ENCODE results near the gene KLHL29.

KLHL29 gene

DNA sequence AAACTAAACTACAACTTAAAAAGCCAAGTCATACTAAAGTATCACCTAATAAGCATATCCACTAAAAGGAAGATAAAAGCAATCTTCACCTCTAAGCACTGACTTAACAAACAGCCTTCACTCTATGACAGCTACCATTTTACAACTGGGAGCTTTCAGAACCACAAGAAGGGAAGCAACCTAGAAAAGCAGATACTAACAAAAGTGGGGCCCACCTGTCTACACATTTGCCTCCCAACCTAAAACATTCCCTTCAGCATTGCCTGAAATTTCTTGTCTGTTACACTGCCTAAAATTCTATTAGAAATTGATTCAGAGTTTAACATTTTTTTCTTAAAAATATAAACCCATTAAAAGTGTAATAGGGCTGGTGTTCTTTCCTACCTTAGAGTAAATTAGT lies 370.0 kb downstream of the KLHL29 start:
- H3K4me1 ChIP-seq (ENCODE audit: insufficient read depth, low read length), result peaks cover 15% of the 10 kb centered on the region
- 0 out of 2 replicates have a peak, but pooled peaks cover 4% of the 10 kb centered on the region for H3K36me3 ChIP-seq (ENCODE audit: insufficient read depth, low read length)
- H3K9me3 ChIP-seq (ENCODE audit: control insufficient read depth, insufficient read depth, low read length), result no peaks in the 10 kb centered on the region
- H3K9ac ChIP-seq (ENCODE audit: low read depth, low read length), result no peak overlapping the region

DNA sequence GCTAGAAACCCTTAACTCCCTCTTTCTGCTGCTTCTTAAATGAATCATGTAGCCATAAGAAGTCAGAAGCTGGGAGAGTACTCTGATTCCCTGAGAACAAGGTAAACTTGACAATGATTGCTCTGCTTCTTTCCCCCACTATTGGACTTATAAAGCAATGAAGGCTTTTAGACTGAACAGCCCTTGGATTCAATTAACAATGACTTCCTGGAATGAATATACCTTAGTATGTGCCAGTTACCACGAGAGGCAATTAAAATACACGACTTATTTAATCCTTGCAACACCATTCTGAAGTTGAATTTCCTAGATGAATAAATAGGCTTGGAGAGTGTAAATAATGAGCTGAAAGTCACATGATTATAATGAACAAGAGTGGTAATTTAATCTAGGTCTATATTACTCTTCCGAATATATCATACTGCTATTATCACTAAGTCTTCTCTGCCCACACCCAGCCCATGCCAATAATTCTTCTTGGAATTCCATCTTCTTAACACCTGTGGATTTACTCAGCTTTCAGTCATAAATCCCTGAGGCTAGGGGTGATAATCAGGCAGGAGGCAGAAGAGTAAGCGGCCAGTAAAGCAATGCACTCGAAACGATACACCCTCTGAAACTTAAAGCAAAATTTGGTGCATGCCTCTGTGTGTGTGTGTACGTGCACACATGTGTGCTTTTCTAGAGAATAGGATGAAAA lies 371.8 kb downstream of the KLHL29 start:
- H3K4me1 ChIP-seq (ENCODE audit: insufficient read depth, low read length), result peaks cover 10% of the 10 kb centered on the region
- no peak overlapping the region for H3K9ac ChIP-seq (ENCODE audit: low read depth, low read length)
- no peaks in the 10 kb centered on the region for H3K9me3 ChIP-seq (ENCODE audit: control insufficient read depth, insufficient read depth, low read length)
- no peaks in the 10 kb centered on the region for H3K36me3 ChIP-seq (ENCODE audit: insufficient read depth, low read length)

DNA sequence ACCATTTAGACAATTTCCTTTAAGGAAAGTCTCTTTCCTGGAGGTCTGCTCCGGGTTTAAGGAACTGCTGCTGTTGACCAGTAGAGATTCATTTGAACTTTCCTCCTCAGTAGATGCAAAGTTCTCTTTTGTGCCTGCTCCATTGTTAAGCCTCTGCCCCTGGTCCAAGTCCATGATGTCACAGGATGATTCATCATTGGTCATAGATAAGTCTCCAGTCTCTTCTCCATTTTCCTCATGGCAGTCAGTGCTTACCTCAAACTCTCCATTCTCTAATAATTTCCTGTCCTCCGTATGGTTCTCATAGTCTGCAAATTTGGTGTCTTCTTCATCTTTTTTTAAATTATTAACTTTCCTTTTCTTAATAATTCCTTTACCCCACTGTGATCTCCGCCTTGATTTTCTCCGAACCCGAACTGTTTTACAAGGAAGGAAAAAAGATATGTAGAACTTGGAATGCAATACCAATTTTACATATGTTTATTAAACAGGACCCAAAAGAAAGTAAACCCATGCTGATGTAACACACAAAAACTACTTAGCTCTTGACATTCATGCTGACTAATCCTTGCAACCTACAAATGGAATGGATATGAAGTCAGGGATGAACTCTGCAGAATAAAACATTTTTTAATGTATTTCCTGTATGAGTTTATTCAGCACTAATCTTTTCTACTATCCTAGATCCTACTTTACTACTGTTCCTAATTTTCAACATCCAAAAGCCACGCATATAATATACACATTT lies 372.9 kb downstream of the KLHL29 start:
- Histone ChIP-seq H3K9me3 (ENCODE audit: control insufficient read depth, insufficient read depth, low read length) (no peaks in the 10 kb centered on the region), H3K36me3 (ENCODE audit: insufficient read depth, low read length) (no peaks in the 10 kb centered on the region), H3K9ac (ENCODE audit: low read depth, low read length) (no peak overlapping the region), H3K4me1 (ENCODE audit: insufficient read depth, low read length) (peaks cover 8% of the 10 kb centered on the region)

Measured in ES-I3 (cell line).